GM12891 (cell line): ENCODE results near the gene DPYSL3.

ENCODE experiments used
- POLR2A ChIP-seq: IDR thresholded peaks from 2 replicates; pipeline ENCODE4 v1.6.1; 2011; ENCODE audit warnings: low read depth, low read length, control low read depth
- POLR2AphosphoS5 ChIP-seq: IDR thresholded peaks from 2 replicates; pipeline ENCODE4 v1.6.1; 2011; ENCODE audit warnings: low read depth, low read length, control low read depth
- TAF1 ChIP-seq: IDR thresholded peaks from 2 replicates; pipeline ENCODE4 v1.6.1; 2011; ENCODE audit warnings: low read depth, low read length, control low read depth

DNA sequence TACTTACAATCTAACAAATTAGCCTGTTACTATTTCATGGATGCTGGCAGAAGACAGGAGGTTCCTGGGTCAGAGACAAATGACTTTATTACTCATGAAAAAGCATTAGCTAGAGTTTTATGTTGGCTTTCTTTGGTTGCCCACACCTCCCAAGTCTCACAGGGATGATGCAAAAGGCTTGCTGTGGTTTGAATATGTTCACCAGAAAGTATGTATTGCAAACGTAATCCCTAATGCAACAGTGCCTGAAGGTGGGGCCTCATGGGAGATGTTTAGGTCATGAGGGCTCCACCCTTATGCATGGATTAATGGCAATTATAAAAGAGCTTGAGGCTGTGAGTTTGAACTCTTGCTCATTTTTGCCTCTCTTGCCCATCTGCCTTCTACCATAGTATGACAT is 28.5 kb downstream of the DPYSL3 start:
- TF ChIP-seq TAF1 (no peak), POLR2A (no peak), POLR2AphosphoS5 (no peak)
